GM12801 (cell line): Measurements from ENCODE around the gene RPL10.

ENCODE experiments used
- TF ChIP-seq, protein P1 (sequence below): IDR thresholded peaks from one replicate; pipeline ENCODE4 v1.5.1; 2011; ENCODE audit warnings: control low read depth; ENCODE audit not compliant: insufficient read length; ENCODE audit errors: extremely low read depth

RPL10 gene

DNA sequence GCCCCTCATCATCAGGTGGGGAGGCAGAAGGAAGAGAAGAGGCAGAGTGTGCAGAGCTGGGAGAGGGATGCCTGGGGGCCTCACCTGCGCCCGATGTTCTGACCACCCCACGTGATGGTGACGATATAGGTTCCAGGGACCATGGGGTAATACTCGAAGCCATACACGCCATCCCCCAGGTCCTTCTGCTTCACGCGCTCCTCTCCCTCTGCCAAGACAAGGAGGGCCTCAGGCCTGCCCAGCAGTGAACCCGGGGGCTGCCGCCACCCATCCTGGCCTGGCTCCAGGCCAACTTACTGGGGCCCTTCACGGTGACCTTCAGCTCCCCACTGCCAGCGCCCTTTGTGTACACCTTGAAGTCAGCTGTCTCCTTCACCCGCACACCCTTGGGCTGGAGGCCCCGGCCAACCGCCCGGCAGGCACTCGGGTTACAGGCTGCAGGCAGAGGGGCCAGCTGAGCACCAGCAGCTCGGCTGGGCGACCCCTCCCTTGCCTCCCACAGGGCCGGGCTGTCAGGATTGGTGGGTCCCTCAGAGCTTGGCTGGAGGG lies 33.1 kb upstream of the RPL10 start:
- TF ChIP-seq, protein P1, sequence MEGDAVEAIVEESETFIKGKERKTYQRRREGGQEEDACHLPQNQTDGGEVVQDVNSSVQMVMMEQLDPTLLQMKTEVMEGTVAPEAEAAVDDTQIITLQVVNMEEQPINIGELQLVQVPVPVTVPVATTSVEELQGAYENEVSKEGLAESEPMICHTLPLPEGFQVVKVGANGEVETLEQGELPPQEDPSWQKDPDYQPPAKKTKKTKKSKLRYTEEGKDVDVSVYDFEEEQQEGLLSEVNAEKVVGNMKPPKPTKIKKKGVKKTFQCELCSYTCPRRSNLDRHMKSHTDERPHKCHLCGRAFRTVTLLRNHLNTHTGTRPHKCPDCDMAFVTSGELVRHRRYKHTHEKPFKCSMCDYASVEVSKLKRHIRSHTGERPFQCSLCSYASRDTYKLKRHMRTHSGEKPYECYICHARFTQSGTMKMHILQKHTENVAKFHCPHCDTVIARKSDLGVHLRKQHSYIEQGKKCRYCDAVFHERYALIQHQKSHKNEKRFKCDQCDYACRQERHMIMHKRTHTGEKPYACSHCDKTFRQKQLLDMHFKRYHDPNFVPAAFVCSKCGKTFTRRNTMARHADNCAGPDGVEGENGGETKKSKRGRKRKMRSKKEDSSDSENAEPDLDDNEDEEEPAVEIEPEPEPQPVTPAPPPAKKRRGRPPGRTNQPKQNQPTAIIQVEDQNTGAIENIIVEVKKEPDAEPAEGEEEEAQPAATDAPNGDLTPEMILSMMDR = no peak

DNA sequence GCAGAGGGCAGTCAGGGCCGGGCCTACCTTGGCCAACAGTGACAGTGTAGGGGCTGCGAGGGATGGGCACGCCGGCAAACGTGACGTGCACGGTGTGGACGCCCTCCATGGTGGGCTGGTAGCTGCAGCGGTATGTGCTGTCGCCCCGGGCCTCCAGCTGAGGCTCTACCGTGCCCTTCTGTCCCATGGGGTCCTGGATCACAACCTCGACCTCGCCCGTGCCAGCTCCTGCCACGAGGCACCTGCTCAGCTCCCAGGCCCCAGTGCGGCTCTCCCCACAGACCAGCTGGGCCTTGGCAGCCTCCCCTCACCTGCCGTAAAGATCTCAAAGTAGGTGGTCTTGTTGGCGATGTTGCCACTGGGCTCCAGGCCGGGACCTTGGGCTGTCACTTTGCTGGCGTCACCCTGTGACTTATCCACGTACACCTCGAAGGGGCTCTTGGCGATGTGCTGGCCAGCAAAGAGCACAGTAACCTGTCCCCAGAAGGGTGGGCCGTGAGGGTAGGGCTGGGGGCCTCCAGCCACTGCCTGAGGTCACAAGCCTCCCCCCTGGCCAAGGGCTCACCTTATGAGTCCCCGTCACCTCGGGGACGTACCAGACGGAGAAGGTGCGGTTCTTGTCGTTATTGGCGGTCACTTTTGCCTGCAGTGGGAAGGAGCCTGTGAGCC lies 32.0 kb upstream of the RPL10 start:
- TF ChIP-seq, protein P1 = no peak

DNA sequence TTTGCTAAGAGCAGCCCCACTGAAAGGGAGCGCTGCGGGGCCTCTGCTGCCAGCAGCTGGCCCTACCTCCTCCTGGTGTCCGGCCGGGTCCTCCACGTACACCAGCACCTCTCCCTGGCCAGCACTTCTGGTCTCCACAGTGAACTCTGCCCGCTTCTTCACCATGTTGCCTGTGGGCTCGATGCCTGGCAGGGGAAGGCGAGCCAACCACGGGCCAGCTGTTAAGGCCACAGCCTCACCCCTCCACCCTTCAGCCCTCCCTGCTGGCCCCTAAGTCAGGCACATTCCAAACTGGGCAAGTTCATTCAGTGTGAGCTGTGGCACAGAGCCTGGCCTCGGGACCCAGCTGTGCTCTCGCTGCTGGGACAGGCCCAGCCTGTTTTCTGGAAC lies 31.5 kb upstream of the RPL10 start:
- TF ChIP-seq, protein P1 = no peak

DNA sequence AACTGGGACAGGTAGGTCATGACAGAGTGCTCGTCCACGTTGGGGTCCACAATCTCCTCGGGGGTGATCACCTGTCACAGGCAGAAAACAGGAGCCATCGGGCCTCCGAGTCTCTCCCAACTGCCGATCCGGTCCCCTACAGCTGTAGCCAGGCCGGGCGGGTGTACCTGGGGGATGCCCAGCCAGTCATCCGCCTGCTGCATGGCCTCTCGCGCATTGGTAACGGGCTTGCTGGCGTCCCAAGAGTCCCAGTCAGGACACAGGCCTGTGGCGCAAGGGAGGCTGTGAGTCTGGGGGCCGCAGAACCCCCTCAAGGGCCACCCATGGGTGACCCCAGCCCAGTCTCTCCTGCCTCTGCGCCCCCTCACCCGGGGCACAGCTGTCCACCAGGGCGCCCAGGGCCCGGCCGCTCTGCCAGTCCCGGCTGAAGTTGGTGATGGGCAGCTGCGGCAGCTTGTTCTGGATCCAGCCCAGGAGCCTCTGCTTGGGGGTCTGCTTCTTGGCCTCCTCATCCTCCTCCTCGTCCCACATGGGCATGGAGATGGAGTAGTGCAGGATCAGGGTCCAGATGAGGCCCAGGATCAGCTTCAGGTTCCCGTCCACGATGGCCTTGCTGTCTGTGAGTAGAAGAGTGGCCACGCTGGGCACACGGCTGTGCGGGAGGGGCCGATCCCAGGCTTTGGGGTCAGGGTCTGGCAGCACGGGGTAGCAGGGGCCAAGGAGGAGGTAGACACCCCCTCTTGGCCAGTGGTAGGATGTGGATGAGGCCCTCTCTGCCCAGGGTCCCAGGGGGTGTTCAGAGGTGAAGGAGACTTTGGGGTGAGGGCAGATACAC lies 30.5 kb upstream of the RPL10 start:
- TF ChIP-seq, protein P1 = no peak

DNA sequence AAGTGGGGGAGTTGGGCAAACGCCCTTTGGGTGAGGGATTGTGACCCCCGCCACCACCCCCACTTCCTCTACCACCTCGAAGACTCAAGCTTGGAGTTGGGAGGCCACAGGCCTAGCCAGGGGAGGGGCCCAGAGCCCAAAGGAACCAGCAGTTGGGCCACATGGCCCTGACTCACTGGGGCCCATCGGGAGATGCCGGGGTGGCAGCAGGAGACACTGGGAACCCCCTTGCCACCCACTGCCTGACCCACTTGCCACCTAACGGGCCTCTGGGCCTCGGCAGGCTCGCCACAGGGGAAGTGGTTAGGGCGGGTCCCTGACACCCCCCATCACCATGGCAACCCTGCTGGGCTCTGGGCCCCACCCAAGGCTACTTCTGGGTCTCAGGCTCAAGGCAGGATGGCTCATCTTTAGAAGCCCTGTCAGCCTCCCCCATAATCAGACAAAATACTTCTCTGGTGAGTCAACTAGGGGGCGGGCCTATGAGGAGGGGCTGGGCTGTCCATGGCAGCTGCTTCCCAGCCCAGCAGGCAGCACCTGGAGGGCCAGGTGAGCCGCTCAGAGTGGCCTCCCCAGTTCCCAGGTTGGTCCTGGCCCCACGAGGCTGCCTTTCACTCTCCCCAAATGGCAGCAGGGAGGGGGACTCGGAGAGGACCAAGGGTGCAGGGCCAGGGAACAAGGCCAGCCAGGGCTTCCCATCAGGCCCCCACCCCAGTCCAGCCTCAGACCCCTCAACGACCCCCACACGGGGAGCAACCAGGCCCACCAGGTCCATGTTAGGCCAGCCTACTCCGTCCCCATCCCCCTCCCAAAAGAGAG lies 29.3 kb upstream of the RPL10 start:
- TF ChIP-seq, protein P1 = no peak

DNA sequence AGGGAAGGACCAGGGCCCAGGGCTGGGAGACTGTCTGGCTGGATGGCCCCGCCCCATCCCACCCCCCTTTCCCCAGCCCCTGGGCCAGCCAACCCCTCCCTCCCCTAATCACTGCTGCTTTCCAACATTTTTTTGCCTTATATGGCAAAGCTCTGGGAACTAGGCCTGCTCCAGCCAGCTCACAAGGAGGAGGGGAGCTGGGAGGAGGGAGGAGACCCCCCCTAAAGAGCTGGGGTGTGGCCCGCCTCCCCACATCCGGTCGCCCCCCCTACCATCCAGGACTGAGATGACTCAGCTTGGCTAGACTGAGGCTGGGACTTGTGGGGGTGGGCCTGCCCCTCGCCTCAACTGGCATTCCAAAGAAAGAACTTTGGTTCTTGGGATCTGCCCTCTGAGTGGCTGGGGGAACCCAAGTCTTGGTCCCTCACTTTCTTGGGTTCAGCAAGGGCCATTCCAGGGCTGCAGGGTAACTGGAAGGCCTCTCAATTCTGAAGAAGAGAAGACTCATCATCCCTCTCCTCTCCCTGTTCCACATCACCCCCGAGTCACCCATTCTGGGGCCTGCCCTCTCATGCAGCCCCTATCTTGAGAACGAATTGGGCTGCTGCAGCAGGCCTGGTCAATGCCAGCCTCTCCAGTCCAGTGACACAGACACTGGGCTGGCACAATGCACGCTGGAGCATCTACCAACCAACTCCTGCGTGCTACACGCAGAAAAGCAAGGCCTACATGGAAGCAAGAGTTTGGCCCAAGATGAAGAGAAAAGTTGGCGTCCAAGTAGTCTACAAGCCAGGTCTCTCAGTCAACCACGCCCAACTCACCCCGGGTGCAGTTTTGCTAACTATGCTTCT lies 28.5 kb upstream of the RPL10 start:
- TF ChIP-seq, protein P1 = no peak
